Psoas muscle (tissue), 8 donors: ENCODE results near the gene UBTF. TPM values are rescaled to one million over a fixed set of nuclear protein-coding genes. Genes with fewer than 3 reads are reported as not detected.

ENCODE experiments used
- ATAC-seq, 4 donors: fragments of 200-7000 bp; cut with Tn5 transposase; one replicate each; pipeline ENCODE4 v1.9.1; 2020; ENCODE audit warnings: moderate library complexity in 3 of 4, mild to moderate bottlenecking in 2 of 4
- DNase-seq, 2 donors: peaks; one replicate each; pipeline ENCODE4 v3.0.0-alpha.2; 2020
- H3K27ac ChIP-seq: fragments of 200-600 bp; one replicate; pipeline ENCODE4 v1.8.0; 2022
- H3K27me3 ChIP-seq, 3 donors: fragments of 200-600 bp in 1 of 3; one replicate each; pipeline versions ENCODE4 v1.6.1 to v1.8.0; 2013 to 2022; ENCODE audit warnings: low read length in 2 of 3, mild to moderate bottlenecking in 2 of 3, moderate library complexity in 1 of 3; ENCODE audit not compliant: insufficient read depth in 3 of 3
- H3K36me3 ChIP-seq, 2 donors: fragments of 200-600 bp in 1 of 2; one replicate each; pipeline versions ENCODE4 v1.6.1 to v1.8.0; 2013 to 2022; ENCODE audit warnings: low read depth in 1 of 2, mild to moderate bottlenecking in 1 of 2, moderate library complexity in 1 of 2; ENCODE audit not compliant: insufficient read depth in 1 of 2
- H3K4me1 ChIP-seq: fragments of 200-600 bp; one replicate; pipeline ENCODE4 v1.8.0; 2022
- H3K4me3 ChIP-seq: fragments of 200-600 bp; one replicate; pipeline ENCODE4 v1.8.0; 2022; ENCODE audit warnings: mild to moderate bottlenecking
- H3K9me3 ChIP-seq: fragments of 200-600 bp; one replicate; pipeline ENCODE4 v1.8.0; 2022
- CTCF ChIP-seq: fragments of 200-600 bp; IDR thresholded peaks from one replicate; pipeline ENCODE4 v1.8.0; 2022; ENCODE audit warnings: antibody characterized with exemption
- whole genome bisulfite sequencing, 3 donors: extraction: QIAGEN DNeasy Blood & Tissue Kit; methylation state at CpG; one replicate each; pipeline versions ENCODE4 v1.1.6 to v1.1.7; 2013; 5-methylcytosine and 5-hydroxymethylcytosine counted together
- intact Hi-C, 2 donors: fragments of 100-400 bp; cut with DNase I; formaldehyde crosslinking; loops; one replicate each; pipeline versions ENCODE4 v1.11.0 to v1.14.2; 2022
- polyA plus RNA-seq, 3 donors: library from polyadenylated mRNA; stranded (reverse); fragments of 200-250 nt; gene quantifications; one replicate each; pipeline ENCODE4 v1.2.3, GENCODE V29; 2013
- total RNA-seq, 4 donors: library from RNA; stranded (reverse); fragmentation: NEBNext Ultra II Directional in 2 of 4; extraction: Animal tissue kit (Norgen Biotek cat#: 25700) in 2 of 4; gene quantifications; one replicate each; pipeline versions ENCODE4 v1.2.1 to v1.2.4, GENCODE V29; 2021 to 2023
- donor health status: healthy with polysubstance abuse.
- donor health status: DM: no; HTN: no; CAD: no; lungs with moderate emphysema.
- donor health status: Bipolar disorder and iron deficiency.
- donor health status: healthy.
- donor health status: DM: yes; HTN: yes; CAD: no.
- donor health status: DM: no; HTN: no; CAD: no.
- donor health status: DM: no; HTN: no; CAD: no.
- donor health status: DM: yes; HTN: yes; CAD: no.

Gene UBTF
- total and polyA plus RNA-seq, 7 donors, result 36.0 to 67.5 (median 47.6) TPM

DNA sequence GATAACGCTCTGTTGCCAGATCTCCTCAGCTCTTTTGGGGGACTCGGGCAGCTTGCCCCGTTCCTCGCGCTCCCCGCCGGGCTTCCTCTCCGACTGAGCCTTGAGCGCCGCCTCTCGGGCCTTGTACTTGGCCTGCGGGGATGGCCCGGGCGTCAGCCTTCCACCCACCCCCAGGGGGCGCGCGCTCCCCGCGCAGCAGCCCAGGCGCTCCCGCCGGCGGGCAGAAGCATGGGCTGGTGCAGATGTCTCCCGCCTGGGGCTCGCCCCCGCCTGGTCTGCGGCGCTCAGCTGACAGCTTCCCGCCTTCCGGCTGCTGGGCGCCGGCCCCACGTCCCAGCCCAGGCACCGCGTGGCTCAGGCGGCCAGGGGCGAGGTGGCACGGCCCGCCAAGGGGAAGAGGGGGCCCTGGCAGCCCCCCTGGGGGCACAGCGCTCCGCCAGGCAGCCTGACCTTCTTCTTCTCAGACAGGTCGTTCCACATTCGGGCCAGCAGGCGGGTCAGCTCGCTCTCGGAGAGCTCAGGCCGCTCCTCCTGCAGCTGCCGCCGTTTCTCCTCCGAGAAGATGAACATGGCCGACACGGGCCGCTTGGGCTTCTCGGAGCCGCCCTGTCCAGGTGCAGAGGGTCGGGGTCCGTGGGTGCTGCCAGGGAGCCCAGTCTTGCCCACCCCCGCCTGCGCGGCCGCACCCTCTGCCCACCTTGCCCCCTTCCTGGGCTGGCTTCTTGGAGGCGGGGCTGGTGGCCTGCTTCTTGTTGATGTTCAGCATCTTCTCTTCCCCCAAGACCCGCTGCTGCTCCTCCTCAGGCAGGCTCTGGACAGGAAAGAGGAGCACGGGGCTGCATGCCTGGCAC, 8.9 kb downstream of the UBTF start:
- Histone ChIP-seq H3K4me3 (peak overlapping the region; percentile 25), H3K27ac (peak overlapping the region; percentile 71), H3K9me3 (no peaks in the 10 kb centered on the region), H3K36me3 (peaks cover 13 to 78% of the 10 kb centered on the region in 2 donors), H3K4me1 (peaks cover 15% of the 10 kb centered on the region), H3K27me3 (no peaks in the 10 kb centered on the region)
- peak; percentile 99 for TF ChIP-seq CTCF
- 21 to 28% (median 25%) methylated on average over 46 to 64 of the region's 64 CpGs for WGBS, 3 donors
- intact Hi-C loops, result loop anchor here (2.0 to 5.0 kb wide), 3 partner anchors 114 to 137 kb away; partner anchors contain the start of genes GRN (in 1 of the 2) and SLC25A39 (in 1 of the 2)
- ATAC-seq, result peak; percentile 94 to 98 (median 96)
- peak; percentile 90 to 96 for DNase-seq

GRCh38 chr17:44209786-44210341, 9.6 kb downstream of the UBTF start:
- WGBS, 3 donors, result 67 to 77% (median 69%) methylated on average over 11 of the region's 11 CpGs
- H3K4me1 ChIP-seq, result peaks cover 15% of the 10 kb centered on the region
- H3K4me3 ChIP-seq, result no peak overlapping the region

GRCh38 chr17:44207743-44208142, 11.7 kb downstream of the UBTF start:
- intact Hi-C loops, result loop anchor here in 1 of 2 donors (5.0 kb wide), 1 partner anchor 140 kb away; the partner anchor contains the start of gene GRN
- Histone ChIP-seq H3K4me3 (no peak overlapping the region), H3K27me3 (no peaks in the 10 kb centered on the region), H3K9me3 (no peaks in the 10 kb centered on the region), H3K36me3 (peaks cover 9 to 53% of the 10 kb centered on the region in 2 donors), H3K4me1 (peaks cover 18% of the 10 kb centered on the region), H3K27ac (no peak overlapping the region)
- ATAC-seq, result no peak
- no peak for DNase-seq
- WGBS, 3 donors, result 80 to 88% (median 82%) methylated on average over 5 of the region's 5 CpGs
- TF ChIP-seq CTCF, result no peak

More at GRCh38 chr17:44209786-44210341, 9.6 kb downstream of the UBTF start:
- TF ChIP-seq CTCF, result no peak
- H3K27me3 ChIP-seq, result no peaks in the 10 kb centered on the region
- H3K27ac ChIP-seq, result peak overlapping the region; percentile 71
- H3K9me3 ChIP-seq, result no peaks in the 10 kb centered on the region
- intact Hi-C loops, result loop anchor here (2.0 to 5.0 kb wide), 3 partner anchors 115 to 137 kb away; partner anchors contain the start of genes GRN (in 2 of the 2) and SLC25A39 (in 1 of the 2)
- DNase-seq (peak in 1 of 2 donors; percentile 28), ATAC-seq (no peak)
- peaks cover 13 to 71% of the 10 kb centered on the region in 2 donors for H3K36me3 ChIP-seq

- no peak for TF ChIP-seq CTCF
- Histone ChIP-seq H3K4me1 (peaks cover 18% of the 10 kb centered on the region), H3K9me3 (no peaks in the 10 kb centered on the region), H3K27me3 (no peaks in the 10 kb centered on the region), H3K27ac (no peak overlapping the region), H3K36me3 (peaks cover 9 to 53% of the 10 kb centered on the region in 2 donors), H3K4me3 (no peak overlapping the region)
- WGBS, 3 donors, result 82 to 86% (median 85%) methylated on average over 17 of the region's 17 CpGs
- ATAC-seq (no peak), DNase-seq (no peak)
- intact Hi-C loops, result loop anchor here in 1 of 2 donors (5.0 kb wide), 1 partner anchor 140 kb away; the partner anchor contains the start of gene GRN
Observed at GRCh38 chr17:44207319-44207718, 12.2 kb downstream of the UBTF start.
